Measurements from ENCODE around the gene MED26.

Gene MED26

DNA sequence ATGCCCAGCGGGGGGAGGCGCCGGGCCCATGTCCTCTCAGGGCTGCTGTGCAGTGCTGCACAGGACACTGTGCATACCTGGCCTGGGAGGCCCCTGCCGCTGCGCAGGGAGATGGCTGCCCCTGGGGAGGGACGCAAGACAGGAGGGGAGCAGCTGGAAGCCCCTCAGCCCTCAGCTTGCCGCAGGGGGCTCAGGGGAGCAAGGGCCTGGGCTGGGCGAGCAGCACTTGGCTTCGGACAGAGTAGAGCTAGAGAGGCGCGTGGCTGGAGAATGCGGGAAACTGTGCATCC, 96.7 kb downstream of the MED26 start:
- no peak for DNase-seq

GRCh38 chr19:16530540-16531379, 97.2 kb downstream of the MED26 start:
- no peak for DNase-seq

- no peak for DNase-seq
These were observed 98.4 kb downstream of the MED26 start for GRCh38 chr19:16529466-16530144.

- peak in 5 of 6 experiments; percentile 11 to 55 (median 32) for DNase-seq
These were observed 100.0 kb downstream of the MED26 start for GRCh38 chr19:16527971-16528521.

GRCh38 chr19:16527334-16527935, 100.6 kb downstream of the MED26 start:
- no peak for DNase-seq

DNA sequence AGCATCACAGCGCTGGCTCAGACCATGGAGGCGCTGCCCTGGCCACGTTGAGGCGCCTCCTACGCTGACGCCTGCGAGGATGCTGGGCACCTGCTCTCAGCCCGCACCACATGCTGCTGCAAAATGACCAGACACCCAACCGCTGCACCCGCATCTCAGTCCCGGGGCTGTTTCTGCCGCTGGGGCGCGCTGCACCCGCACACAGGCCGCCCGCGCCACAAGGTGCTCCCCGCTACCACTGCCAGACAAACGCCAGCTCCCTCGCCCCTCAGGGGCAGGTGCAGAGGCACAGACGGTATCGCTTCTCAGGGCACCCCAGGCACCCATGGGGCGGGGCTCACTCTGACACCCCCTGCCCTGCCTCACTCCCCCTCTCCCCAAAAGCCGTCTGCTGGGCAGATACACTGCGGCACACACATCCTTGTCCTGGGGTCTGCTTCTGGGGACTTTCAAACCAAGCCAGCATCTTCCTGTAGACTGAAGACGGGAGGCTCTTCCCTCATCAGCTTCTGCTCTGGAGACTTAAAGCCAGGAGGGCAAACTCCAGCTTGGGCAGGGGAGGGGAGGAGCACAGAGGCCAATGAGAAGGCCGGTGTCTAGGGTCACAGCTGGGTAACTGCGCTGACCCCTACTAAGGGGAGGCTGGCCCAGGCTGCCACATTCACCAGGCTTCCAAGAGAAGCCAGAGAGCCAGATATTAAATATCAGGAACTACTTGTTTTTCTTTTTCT, 102.1 kb downstream of the MED26 start:
- no peak for DNase-seq

GRCh38 chr19:16524991-16525734, 102.8 kb downstream of the MED26 start:
- DNase-seq = no peak

All from stimulated activated naive CD4-positive, alpha-beta T cell (primary cell).